ENCODE measurements around the gene ELAVL3.
A peak's percentile ranks its signal among the peaks of the same experiment; 100 is the strongest.

DNA sequence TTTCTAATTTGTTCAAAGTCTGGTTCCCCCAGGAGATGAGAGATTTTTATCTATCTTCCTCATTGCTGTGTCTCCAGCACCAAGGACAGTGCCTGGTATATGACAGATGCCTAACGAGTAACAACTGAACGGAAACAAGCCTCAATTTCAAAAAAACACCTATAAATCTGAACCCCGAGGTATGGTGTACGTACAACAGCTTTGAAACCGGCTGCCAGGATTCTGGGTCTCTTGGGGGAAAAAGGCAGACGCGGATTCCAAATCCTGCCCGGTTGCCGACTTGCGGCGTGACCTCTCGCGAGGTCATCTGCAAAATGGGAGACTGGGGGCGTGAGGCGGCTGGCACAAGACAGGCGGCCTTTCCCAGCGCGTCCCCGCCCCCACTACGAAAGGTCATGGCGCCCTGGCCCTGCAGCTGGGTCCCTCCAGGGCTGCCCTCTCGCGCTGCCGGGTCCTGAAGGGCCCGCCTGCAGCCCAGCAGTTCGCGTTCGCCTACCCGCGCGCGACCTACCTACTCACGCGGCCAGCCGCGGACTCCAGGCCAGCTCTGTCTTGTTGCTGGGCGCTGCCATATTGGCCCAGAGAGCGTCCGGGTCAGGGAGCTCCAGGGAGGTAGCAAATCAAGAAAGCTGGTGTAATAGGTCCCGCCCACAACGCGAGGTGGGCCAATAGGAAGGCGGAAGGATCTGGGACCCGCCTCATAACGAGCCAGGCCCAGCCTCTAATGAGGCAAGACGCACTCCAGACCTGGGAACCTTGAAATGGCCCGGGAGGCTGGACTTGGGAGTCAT lies 47.9 kb upstream of the ELAVL3 start, which contains the start of gene ECSIT:
- TF ChIP-seq CTCF (IDR thresholded peaks at IDR 0.05): no peak
- peak in 1 of 4 donors; percentile 37 for TF ChIP-seq POLR2A (IDR thresholded peaks at IDR 0.05)
